GM23248 (cell line): Measurements from ENCODE around the gene SIRT6. TPM values are rescaled to one million over a fixed set of nuclear protein-coding genes. Genes with fewer than 3 reads are reported as not detected.

ENCODE experiments used
- DNase-seq: peaks from one replicate; pipeline ENCODE4 v3.0.0-alpha.2; 2015
- H2AFZ ChIP-seq: fragments of 200-600 bp; sonication (generic); 2 replicates; pipeline ENCODE4 v1.6.1; 2016; ENCODE audit warnings: antibody characterized with exemption
- H3F3A ChIP-seq: fragments of 200-600 bp; sonication (generic); 2 replicates; pipeline ENCODE4 v1.6.1; 2016; ENCODE audit warnings: mild to moderate bottlenecking, antibody characterized with exemption, mixed run types; ENCODE audit not compliant: insufficient read depth
- H3K27ac ChIP-seq: fragments of 200-600 bp; sonication (generic); 2 replicates; pipeline ENCODE4 v1.5.1; 2016; ENCODE audit warnings: mild to moderate bottlenecking
- H3K27me3 ChIP-seq: fragments of 200-600 bp; sonication (generic); replicated peaks from 2 replicates; pipeline ENCODE4 v1.6.1; 2016; ENCODE audit warnings: mild to moderate bottlenecking; ENCODE audit not compliant: insufficient read depth
- H3K36me3 ChIP-seq: fragments of 200-600 bp; sonication (generic); 2 replicates; pipeline ENCODE4 v1.6.1; 2016; ENCODE audit warnings: low read depth, mild to moderate bottlenecking
- H3K4me1 ChIP-seq: fragments of 200-600 bp; sonication (generic); 2 replicates; pipeline ENCODE4 v1.6.1; 2016; ENCODE audit warnings: mild to moderate bottlenecking; ENCODE audit not compliant: insufficient read depth
- H3K4me2 ChIP-seq: fragments of 200-600 bp; sonication (generic); one replicate; pipeline ENCODE4 v1.6.1; 2016; ENCODE audit warnings: mild to moderate bottlenecking; ENCODE audit not compliant: unreplicated experiment
- H3K4me3 ChIP-seq: fragments of 200-600 bp; sonication (generic); 2 replicates; pipeline ENCODE4 v1.5.1; 2016; ENCODE audit warnings: mild to moderate bottlenecking
- H3K79me2 ChIP-seq: fragments of 200-600 bp; sonication (generic); 2 replicates; pipeline ENCODE4 v1.6.1; 2016; ENCODE audit warnings: mild to moderate bottlenecking; ENCODE audit not compliant: insufficient read depth
- H3K9ac ChIP-seq: fragments of 200-600 bp; sonication (generic); 2 replicates; pipeline ENCODE4 v1.6.1; 2016; ENCODE audit warnings: mild to moderate bottlenecking
- H3K9me2 ChIP-seq: fragments of 200-600 bp; sonication (generic); 2 replicates; pipeline ENCODE4 v1.6.1; 2016; ENCODE audit warnings: mixed run types, mild to moderate bottlenecking, moderate library complexity; ENCODE audit not compliant: insufficient read depth
- H3K9me3 ChIP-seq: fragments of 200-600 bp; sonication (generic); one replicate; pipeline ENCODE4 v1.6.1; 2017; ENCODE audit warnings: low read depth
- H4K20me1 ChIP-seq: fragments of 200-600 bp; sonication (generic); 2 replicates; pipeline ENCODE4 v1.6.0; 2016; ENCODE audit not compliant: insufficient read depth
- EZH2 ChIP-seq: fragments of 200-600 bp; sonication (generic); IDR thresholded peaks from 2 replicates; pipeline ENCODE4 v1.6.1; 2018; ENCODE audit warnings: antibody characterized with exemption, mild to moderate bottlenecking; ENCODE audit not compliant: insufficient read depth, poor library complexity, severe bottlenecking
- EZH2phosphoT487 ChIP-seq: fragments of 200-600 bp; sonication (generic); IDR thresholded peaks from 2 replicates; pipeline ENCODE4 v1.6.1; 2018; ENCODE audit warnings: antibody characterized with exemption, moderate library complexity, mild to moderate bottlenecking, low read depth; ENCODE audit not compliant: insufficient read depth
- WGBS, 2 experiments: methylation state at CpG; one replicate each; pipeline ENCODE4 v1.1.6; 2015 to 2017; ENCODE audit warnings: low lambda C conversion rate in 2 of 2, low coverage in 1 of 2; ENCODE audit errors: missing lambda C conversion rate in 2 of 2; 5-methylcytosine and 5-hydroxymethylcytosine counted together
- in situ Hi-C: fragments of 300-500 bp; cut with MboI; formaldehyde crosslinking; loops from 2 replicates; pipeline ENCODE4 v1.15.0; 2020
- polyA plus RNA-seq: library from polyadenylated mRNA; unstranded; fragments of >200 nt; fragmentation: Nextera tagmentation; extraction: Ambion mirVana; gene quantifications from 2 replicates; pipeline ENCODE4 v1.2.1, GENCODE V29; 2016
- total RNA-seq: library from RNA; depleted of rRNA; stranded (reverse); fragments of >200 nt; shearing (Covaris generic); gene quantifications from 2 replicates; pipeline ENCODE4 v1.2.3, GENCODE V29; 2014

Gene SIRT6
- total and polyA plus RNA-seq, 2 experiments from 2014 or later, result 14.4 to 19.6 TPM

DNA sequence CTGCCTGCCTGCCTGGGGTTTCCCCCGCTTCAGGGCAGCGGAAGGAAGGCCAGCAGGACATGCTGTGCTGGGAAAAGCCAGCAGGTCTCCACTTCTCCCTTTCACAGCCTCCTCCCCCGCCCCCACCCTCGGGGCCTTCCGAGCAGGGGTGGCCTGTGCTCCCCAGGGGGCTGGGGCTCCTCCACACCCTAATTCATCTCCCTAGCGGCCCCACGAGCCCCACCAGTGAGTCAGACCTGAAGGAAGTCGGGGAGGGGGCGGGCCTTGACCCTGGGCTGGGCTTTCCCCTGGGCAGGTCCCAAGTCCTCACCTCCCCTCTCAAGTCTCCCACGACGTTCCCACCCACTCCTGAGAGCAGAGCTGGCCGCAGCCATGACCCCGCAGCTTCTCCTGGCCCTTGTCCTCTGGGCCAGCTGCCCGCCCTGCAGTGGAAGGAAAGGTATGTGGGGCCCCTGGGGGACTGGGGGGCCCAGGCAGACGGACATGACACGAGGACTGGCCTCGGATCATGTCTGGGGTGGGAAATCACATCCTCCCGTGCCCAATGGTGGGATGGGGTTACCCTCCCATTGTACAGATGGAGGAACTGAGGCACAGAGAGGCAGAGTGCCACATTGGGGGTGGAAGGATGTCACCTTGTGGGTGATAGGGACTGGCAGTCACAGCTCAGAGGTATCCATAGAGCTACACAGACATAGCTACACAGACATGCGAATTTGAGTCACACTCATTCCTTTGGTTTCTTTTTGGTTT is 47.0 kb upstream of the SIRT6 start, which contains the start of gene EBI3:
Gene EBI3, plus strand, starts transcription at position 345 of the 753 bp plus-strand sequence. Its CDS starts 28 bp downstream, at position 373.
- Histone ChIP-seq H4K20me1 (no peaks in the 10 kb centered on the region), H3K4me2 (peak within 1 kb of the TSS; percentile 12), H3K9ac (no peak within 1 kb of the TSS), H3K27ac (no peak within 1 kb of the TSS), H3K36me3 (no peaks in the 10 kb centered on the region), H3K27me3 (peaks cover 20% of the 10 kb centered on the region), H3K79me2 (no peaks in the 10 kb centered on the region), H3K9me3 (no peaks in the 10 kb centered on the region), H3F3A (no peaks in the 10 kb centered on the region), H2AFZ (peak within 1 kb of the TSS; percentile 48; the same call in 1 of the 2 replicates), H3K4me1 (peaks cover 8% of the 10 kb centered on the region; the same call in 1 of the 2 replicates), H3K9me2 (no peaks in the 10 kb centered on the region), H3K4me3 (no peak within 1 kb of the TSS)
- in situ Hi-C loops, result no loop called here
- DNase-seq, result peak; percentile 45
- 16 to 37% methylated on average over 6 to 19 of the region's 19 CpGs for whole genome bisulfite sequencing, 2 experiments
- TF ChIP-seq EZH2, result no peak
- TF ChIP-seq EZH2phosphoT487, result no peak

DNA sequence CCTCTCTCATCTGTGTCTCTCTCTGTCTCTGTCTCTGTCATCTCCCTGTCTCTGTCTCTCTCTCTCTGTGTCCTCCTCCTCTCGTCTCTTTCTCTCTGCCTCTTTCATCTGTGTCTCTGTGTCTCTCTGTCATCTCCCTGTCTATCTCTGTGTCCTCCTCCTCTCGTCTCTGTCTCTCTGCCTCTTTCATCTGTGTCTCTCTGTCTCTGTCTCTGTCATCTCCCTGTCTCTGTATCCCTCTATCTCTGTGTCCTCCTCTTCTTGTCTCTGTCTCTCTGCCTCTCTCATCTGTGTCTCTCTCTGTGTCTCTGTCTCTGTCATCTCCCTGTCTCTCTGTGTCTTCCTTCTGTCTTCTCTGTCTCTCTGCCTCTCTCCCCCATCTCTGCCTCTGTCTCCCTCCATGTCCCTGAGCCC is 46.4 kb upstream of the SIRT6 start:
- Histone ChIP-seq H4K20me1 (no peaks in the 10 kb centered on the region), H3K9me2 (no peaks in the 10 kb centered on the region), H3F3A (no peaks in the 10 kb centered on the region), H3K4me1 (peaks cover 8% of the 10 kb centered on the region; the same call in 1 of the 2 replicates), H3K27ac (no peak overlapping the region), H2AFZ (peak overlapping the region; percentile 48; the same call in 1 of the 2 replicates), H3K4me3 (no peak overlapping the region), H3K36me3 (no peaks in the 10 kb centered on the region), H3K9me3 (no peaks in the 10 kb centered on the region), H3K27me3 (peaks cover 20% of the 10 kb centered on the region), H3K9ac (no peak overlapping the region), H3K79me2 (no peaks in the 10 kb centered on the region), H3K4me2 (peak overlapping the region; percentile 12)
- DNase-seq, result no peak
- WGBS, 2 experiments, result 61 to 73% methylated on average over 2 of the region's 2 CpGs
- TF ChIP-seq EZH2phosphoT487 (no peak), EZH2 (no peak)
- in situ Hi-C loops, result no loop called here

GRCh38 chr19:4227771-4228170 is 45.4 kb upstream of the SIRT6 start:
- Histone ChIP-seq H4K20me1 (no peaks in the 10 kb centered on the region), H3K4me2 (no peak overlapping the region), H3F3A (no peaks in the 10 kb centered on the region), H3K27ac (no peak overlapping the region), H3K9ac (no peak overlapping the region), H3K4me3 (no peak overlapping the region), H3K9me2 (no peaks in the 10 kb centered on the region), H3K36me3 (no peaks in the 10 kb centered on the region), H3K27me3 (peaks cover 20% of the 10 kb centered on the region), H2AFZ (no peak overlapping the region), H3K9me3 (no peaks in the 10 kb centered on the region), H3K4me1 (peaks cover 8% of the 10 kb centered on the region; the same call in 1 of the 2 replicates), H3K79me2 (no peaks in the 10 kb centered on the region)
- no peak for DNase-seq
- in situ Hi-C loops, result no loop called here
- TF ChIP-seq EZH2 (no peak), EZH2phosphoT487 (no peak)

DNA sequence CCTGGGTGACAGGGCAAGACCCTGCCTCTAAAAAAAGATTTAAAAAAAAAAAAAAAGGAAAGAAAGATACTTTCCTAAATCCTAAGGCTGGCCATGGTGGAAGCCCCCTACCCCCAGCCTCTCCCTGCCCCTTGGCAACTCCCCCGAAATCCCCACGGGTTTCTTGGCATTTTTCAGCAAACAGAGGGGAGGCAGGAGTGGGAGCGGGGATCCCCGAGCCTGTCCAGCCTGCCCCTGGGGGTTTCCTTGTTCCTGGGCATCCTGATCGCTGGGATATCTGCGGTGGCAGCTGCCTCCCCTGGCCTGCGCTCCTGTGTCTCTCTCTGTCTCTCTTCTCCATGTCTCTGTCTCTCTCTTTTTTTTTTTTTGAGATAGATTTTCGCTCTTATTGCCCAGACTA is 43.5 kb upstream of the SIRT6 start:
- H3K36me3 ChIP-seq, result no peaks in the 10 kb centered on the region
- H3K9me3 ChIP-seq, result no peaks in the 10 kb centered on the region
- H3F3A ChIP-seq, result no peaks in the 10 kb centered on the region
- H3K9ac ChIP-seq, result no peak overlapping the region
- H2AFZ ChIP-seq, result no peak overlapping the region
- no peaks in the 10 kb centered on the region for H3K9me2 ChIP-seq
- no peaks in the 10 kb centered on the region for H3K79me2 ChIP-seq
- in situ Hi-C loops, result no loop called here
- no peak overlapping the region for H3K27ac ChIP-seq
- H3K4me1 ChIP-seq, result peaks cover 8% of the 10 kb centered on the region; the same call in 1 of the 2 replicates
- peaks cover 20% of the 10 kb centered on the region for H3K27me3 ChIP-seq
- TF ChIP-seq EZH2phosphoT487, result no peak
- TF ChIP-seq EZH2, result no peak
- DNase-seq, result no peak
- no peak overlapping the region for H3K4me3 ChIP-seq
- WGBS, 2 experiments, result 60 to 62% methylated on average over 8 of the region's 8 CpGs
- H3K4me2 ChIP-seq, result no peak overlapping the region
- no peaks in the 10 kb centered on the region for H4K20me1 ChIP-seq
